OCI-M2 (cell line): ENCODE measurements around the gene TUNAR.

Source experiments
- DNase-seq: peaks from one replicate; lab custom pipeline; 2025; ENCODE audit not compliant: unreplicated experiment; lab: John Stamatoyannopoulos, UW

The TUNAR gene

DNA sequence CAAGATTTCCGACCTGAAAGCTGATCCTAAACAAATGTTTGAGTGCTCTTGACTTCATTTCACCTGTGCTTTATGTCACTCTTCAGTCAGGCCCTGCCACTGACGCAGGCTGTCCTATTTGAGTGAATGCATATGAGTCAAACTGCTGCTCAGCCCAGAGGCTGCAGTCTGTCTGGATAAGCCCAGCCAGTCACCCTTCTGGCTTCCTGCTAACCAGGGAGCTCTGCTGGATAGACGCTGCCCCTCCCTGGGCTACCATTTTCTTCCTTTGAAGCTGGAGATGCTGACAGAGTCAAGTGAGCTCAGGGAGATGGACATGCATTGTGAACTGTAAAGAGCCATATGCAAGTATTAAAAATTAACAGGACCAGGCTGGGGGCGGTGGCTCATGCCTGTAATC lies 5.1 kb upstream of the TUNAR start:
- DNase-seq, result no peak

GRCh38 chr14:95872777-95873176 lies 3.9 kb upstream of the TUNAR start:
- DNase-seq, result no peak

DNA sequence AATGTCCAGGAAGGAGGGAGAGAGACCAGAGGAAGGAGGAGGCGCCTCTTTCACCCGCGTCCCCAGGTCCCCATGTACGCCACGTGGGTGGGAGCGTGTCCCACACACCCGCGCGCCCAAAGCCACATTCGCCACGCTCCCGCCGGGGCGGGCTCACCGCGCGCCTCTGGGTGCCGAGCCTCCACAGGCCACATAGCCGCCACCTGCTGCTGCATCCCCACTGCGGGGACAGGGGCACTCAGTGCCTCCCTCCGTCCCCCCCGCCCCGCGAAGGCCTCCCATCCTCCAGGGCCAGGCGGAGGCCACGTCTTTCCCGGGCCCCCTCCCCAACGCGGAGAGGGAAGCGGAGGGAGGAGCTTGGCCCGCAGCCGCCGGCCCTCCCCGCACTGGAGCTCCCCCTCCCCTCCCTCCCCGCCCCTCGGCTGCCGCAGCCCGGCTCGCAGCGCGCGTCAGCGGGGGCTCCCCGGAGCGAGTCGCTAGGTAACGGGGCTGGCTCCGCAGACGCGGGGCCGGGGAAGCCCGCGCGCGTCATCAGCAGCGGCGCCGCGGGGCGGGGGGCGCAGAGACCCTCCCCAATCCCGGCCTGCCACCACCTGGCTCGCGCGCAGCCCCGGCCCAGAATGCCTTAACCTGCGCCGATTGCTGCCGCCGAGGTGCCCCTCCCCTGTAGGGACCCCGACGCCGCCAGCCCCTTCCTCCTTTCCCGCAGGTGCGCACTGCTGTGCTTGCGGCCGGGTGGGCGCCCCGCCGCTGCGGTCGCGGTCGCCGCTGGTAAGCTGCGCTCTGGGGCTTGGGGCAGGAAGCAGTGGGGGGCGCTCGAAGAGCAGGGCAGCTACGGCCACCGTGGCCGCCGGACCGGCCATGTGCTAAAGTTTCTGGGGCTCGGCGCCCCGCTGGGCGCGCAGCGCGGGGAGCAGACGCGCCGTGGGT lies 536 bp upstream of the TUNAR start:
- DNase-seq, result no peak

DNA sequence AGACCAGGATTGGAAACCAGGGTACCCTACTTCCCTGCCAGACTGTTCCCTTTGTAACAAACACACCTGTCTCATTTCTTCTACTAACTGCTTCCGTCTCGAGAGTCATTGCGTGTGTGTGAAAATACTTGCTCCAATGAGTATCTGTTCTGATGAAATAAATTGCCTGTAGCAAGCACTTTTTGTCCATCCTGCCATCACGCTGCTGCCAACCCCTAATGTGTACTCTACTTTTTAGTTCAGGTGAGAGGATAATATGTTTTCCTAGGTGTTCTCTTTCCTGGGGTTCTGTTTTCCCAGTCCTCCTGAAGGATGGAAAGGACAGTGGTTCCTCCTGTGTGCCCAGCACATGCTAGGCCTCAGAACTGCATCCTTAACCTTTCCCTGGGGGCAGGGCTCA lies 1.0 kb downstream of the TUNAR start:
- DNase-seq, result no peak

DNA sequence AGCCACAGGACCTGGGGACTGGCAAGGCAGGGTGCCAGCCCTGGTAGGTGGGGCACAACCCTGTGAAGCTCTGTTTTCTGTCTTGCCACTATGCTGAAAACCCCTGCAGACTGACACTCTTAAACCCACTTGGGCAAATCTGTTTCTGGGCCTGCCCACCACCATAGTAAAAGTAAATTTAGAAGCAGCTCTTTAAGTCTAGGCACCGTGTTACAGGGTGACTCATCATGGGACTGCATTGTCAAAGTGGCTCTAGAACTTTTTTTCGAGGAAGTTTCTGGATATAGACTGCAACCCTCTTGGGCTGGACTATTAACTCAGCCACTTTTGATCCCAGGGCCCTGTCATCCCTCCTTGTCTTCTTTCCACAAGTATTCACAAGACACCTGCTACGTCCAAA lies 7.7 kb downstream of the TUNAR start:
- no peak for DNase-seq

GRCh38 chr14:95885278-95885677 lies 8.6 kb downstream of the TUNAR start:
- DNase-seq, result no peak

GRCh38 chr14:95885866-95886265 lies 9.2 kb downstream of the TUNAR start:
- no peak for DNase-seq

GRCh38 chr14:95886366-95887056 lies 9.9 kb downstream of the TUNAR start:
- DNase-seq, result no peak

GRCh38 chr14:95887351-95887750 lies 10.7 kb downstream of the TUNAR start:
- DNase-seq, result no peak

- no peak for DNase-seq
These were observed 12.8 kb downstream of the TUNAR start for GRCh38 chr14:95889236-95889979.

- no peak for DNase-seq
These were observed 15.1 kb downstream of the TUNAR start for GRCh38 chr14:95891742-95892141.

- no peak for DNase-seq
These were observed 15.5 kb downstream of the TUNAR start for GRCh38 chr14:95892142-95892541.

- no peak for DNase-seq
These were observed 19.1 kb downstream of the TUNAR start for GRCh38 chr14:95895720-95896119.

- DNase-seq, result no peak
These were observed 20.0 kb downstream of the TUNAR start for GRCh38 chr14:95896498-95897135.

DNA sequence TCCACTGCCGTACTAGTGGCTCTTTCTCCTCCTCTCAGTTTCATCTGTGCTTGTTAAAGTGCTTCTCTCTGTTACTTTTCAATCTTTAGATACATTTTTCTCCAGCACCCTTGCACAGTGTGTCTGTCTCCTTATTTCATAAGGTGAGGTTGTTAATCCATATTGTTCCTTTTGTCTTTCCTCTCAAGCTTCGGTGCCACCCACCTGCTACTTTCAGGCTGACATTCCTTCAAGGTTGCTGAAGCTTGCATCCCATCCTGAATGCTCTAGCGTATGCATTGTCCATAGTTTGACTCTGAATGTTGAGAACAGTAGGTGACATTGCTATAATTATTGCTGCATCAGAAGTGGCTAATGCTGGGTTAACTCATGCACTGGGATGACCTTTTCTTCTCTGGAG lies 20.6 kb downstream of the TUNAR start:
- DNase-seq, result no peak

- no peak for DNase-seq
These were observed 24.4 kb downstream of the TUNAR start for GRCh38 chr14:95901054-95901453.

DNA sequence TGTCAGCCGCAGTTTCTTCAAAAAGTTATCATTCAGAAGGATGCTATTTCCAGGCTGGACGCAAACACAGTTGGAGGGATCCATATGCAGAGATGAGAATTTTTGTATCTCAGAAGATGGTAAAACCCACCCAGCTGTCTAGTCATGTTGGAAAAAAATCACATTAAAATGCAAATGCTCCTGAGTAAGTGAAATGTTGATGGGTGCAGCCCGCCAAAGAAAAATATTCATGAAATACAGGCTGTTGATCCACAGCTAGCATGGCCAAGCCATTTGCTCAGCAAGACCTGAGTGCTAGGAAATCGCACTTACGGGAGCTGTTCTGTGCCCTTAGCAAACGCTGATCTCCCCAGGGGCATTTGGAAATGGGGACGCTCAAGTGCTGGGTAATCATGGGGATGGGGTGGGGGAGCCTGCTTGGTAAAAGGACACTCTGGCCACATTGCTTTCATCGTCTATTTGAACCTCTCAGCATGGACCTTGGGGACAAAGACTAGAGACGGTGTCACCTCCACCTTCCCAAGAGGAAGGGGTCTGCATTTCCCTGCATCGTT lies 25.7 kb downstream of the TUNAR start:
- no peak for DNase-seq

DNA sequence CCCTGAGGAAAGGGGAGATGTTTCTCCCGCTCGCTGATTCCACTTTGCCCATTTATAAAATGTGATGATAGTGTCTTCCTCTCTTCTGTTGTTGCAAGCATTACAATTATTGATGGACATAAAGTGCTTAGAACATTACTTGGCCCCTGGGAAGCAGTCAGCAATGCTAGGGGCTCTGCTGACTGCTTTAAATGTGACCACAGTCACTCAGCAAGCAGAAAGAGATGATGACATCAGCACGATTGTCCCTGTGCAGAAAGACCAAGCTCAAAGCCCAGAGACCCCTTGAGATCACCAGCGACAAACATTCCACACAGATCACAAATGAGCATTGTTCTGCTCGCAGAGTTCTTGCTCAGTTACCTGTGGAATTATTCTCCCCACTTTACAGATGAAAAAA lies 26.5 kb downstream of the TUNAR start:
- DNase-seq, result no peak

DNA sequence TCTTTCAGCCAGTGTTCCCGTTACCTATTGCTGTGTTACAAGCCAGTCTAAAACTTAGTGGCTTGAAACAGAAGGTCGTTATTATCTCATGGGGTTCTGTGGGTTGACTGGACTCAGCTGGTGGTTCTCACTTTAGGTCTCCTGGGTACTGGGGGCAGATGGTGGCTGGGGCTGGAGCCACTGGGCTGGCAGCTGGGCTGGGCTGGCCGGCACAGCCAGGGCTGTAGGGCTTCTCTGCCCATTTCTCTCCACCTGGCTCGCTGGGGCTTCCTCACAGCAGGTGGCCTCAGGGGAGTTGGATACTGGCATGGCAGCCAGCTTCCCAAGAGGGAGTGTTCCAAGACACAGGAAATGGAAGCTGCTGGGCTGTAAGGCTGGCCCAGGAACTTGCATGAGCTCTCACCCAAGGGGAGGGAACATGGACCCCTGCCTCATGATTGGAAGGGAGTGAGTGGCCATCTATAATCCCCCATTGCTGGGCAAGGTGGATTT lies 27.0 kb downstream of the TUNAR start:
- DNase-seq, result no peak

- no peak for DNase-seq
These were observed 30.0 kb downstream of the TUNAR start for GRCh38 chr14:95906591-95906990.

- DNase-seq, result no peak
These were observed 34.0 kb downstream of the TUNAR start for GRCh38 chr14:95910628-95911027.
